Limb (tissue), 2 donors: Measurements from ENCODE around the gene CCDC82.

ENCODE experiments used
- DNase-seq, 2 donors: peaks; one replicate each; pipeline ENCODE4 v3.0.0-alpha.2; 2016; ENCODE audit errors: extremely low spot score in 2 of 2

The CCDC82 gene

DNA sequence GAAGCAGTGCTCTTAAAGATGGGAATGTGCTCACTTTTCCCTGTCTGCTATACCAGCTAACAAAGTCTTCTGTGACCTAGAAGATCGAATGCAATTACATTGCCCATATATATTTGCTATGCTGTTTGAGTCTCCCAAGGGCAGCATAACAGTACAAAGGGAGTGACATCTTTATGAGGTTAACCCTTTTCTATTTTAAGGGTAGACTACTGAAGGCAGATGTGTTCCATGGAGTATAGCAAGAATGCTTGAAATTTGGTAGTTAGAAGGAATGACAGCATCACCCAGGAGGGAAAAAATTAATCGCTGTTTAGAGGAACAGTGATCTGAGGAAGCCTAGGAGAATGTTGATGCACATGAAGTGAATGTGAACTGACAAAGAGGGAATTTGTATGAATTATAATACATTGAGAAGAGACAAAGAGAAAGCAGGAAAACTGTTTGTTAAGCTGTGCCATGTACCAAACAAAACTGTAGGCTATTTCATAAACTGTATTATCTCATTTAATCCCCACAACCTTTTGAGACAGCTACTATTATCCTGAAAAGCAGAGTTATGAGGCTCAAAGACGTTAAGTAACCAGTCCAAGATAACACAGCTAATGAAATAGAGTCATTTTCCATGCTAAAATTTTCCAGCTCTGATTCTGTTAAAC lies 59.7 kb downstream of the CCDC82 start:
- no peak for DNase-seq

GRCh38 chr11:96329419-96329818 lies 60.3 kb downstream of the CCDC82 start:
- DNase-seq: no peak

- no peak for DNase-seq
Measured at GRCh38 chr11:96328395-96329010, 61.2 kb downstream of the CCDC82 start.

DNA sequence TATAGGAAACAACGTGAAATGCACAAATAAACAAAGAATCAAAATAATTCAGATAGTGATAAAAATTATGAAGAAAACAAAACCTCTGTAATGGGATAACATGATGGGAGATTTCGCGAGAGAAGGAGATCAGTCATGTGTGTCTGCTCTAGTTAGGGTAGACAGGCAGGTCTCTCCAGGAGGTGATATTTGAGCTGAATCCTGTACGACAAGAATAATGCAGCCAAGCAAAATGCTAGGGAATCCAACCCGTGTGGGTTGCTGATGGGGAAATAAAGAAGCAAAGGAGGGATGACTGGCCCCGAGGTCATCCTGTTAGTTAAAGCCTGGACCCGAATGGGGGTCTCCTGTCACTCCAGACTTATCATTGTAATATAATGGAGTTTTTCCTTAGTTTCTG lies 62.8 kb downstream of the CCDC82 start:
- no peak for DNase-seq

- DNase-seq: no peak
Measured at GRCh38 chr11:96324912-96325311, 64.8 kb downstream of the CCDC82 start.

DNA sequence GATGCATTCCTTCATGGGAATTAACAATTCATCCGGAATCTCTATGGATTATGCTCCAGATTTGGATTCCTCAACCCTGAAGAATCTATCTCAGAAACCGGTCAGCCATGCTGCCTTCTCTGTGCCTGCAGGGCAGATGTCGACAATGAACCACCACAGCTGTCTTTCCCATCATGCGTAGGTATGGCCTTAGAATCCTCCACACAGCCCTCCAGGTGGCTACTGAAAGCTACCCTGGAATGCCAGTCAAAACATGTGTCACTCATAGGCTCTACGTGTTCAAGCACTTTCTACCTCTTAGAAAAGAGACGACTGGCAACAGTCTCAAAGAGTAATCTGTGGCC lies 66.1 kb downstream of the CCDC82 start:
- no peak for DNase-seq

- DNase-seq: no peak
Measured at GRCh38 chr11:96322775-96323641, 66.7 kb downstream of the CCDC82 start.

DNA sequence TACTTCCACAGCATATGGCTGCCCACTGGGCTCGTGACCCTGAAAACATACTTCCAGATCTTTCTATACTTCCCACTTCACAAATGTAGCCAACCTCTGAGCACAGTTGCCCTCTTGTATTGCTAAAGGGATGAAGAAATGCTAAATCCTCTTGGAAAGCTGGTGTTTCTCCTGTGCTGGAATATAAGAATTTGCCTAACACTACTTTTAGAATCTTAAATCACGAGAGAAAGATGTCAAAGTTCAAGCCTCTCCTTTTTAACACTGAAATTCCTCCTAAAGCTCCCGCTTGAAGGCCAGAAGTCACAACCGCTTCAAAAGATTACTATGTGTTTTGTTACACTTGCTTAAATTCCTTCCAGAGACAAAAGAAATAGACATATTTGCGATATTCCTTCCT lies 68.6 kb downstream of the CCDC82 start:
- DNase-seq: no peak

DNA sequence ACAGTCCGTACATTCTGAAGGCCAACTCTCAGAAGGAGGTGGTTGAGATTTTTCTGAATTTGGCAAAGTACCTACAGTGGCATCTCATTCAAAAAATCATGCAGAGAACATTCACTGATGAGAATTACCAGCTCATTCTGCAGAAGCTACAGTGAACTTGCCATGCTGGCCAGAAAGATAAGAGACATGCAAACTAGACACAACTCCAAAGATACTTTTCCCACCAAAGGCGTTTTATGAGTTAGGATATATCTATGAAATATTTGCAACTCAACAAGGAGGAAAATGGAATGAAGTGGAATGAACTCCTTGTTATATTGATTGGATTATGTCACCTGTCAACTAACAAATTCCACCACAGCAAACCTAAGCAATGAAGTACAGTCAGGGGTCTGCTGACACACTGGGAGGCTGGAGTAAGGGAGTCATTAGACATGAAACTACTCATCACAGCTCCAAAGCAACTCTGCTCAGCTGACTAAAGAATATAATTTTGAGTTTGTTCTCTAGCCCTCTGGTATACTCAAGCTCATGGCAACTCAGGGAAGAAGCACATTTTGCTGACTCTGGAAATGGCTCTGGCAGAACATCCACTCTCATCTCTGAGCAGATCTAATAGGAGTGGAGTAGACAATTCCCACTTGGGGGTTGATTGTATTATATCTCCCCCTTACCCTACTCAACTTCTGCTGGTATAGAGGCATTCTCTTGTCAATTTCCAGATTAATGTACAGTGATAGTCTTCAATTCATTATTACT lies 69.6 kb downstream of the CCDC82 start:
- DNase-seq: no peak

- no peak for DNase-seq
Measured at GRCh38 chr11:96318850-96319249, 70.9 kb downstream of the CCDC82 start.

GRCh38 chr11:96318399-96318798 lies 71.3 kb downstream of the CCDC82 start:
- no peak for DNase-seq

- DNase-seq: no peak
Measured at GRCh38 chr11:96317985-96318384, 71.7 kb downstream of the CCDC82 start.

DNA sequence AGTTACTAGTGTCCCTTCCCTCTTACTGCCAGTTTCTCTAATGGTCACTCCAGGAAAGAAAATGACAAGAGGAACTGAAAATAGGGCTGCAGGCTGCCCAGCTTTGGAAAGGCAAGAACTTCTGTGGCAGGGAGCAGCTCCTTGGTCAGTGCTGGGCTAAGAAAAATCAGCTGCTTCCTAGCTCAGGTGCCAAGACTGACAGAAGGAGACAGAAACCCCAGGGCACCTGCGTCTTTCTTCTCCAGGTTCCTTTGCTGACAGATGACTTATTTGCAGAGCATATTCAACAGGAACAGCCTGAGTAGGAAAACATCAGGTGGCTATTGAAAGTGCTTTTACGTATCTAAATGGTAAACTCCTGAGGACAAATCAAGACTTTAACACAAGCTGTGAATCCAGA lies 72.1 kb downstream of the CCDC82 start:
- DNase-seq: no peak

GRCh38 chr11:96316869-96317268 lies 72.8 kb downstream of the CCDC82 start:
- no peak for DNase-seq

DNA sequence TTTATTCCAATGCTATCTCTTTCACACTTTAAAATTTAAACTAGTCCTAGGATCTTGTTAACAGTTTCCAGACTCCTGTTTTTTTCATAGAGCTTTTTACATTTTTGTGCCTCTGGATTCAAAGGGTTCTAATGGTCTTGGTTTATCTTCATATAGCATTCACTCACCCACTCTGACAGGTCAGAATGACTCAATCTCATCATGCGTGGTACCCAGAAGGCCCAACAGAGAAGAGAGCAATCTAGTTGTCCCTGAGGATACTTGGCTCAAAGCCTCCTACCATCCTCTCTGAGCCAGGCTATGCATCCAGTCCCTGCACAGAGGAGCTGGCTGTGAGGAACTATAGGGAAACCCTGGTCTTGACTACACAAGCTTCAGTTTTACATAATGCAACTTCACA lies 74.2 kb downstream of the CCDC82 start:
- DNase-seq: no peak

- no peak for DNase-seq
Measured at GRCh38 chr11:96314326-96315020, 75.2 kb downstream of the CCDC82 start.

GRCh38 chr11:96313163-96313562 lies 76.5 kb downstream of the CCDC82 start:
- no peak for DNase-seq

GRCh38 chr11:96311120-96311568 lies 78.6 kb downstream of the CCDC82 start:
- DNase-seq: no peak

DNA sequence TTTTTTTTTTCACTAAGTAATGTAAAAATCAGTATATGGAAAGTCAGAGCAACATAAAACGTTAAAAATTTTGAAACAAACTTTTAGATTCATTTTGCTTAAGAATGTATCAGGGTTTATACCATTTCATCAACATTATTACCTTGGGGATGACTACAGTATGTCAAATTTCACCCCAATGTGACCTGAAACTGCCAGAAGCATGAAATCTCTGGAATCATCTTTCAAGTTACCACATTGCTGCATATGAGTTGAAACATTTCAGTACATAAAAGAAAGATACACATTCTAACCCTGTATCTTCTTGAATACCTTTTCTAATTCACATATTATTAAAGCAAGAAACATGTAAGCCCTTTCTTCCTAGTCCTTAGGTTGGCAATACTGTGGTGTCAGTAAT lies 79.5 kb downstream of the CCDC82 start:
- no peak for DNase-seq

DNA sequence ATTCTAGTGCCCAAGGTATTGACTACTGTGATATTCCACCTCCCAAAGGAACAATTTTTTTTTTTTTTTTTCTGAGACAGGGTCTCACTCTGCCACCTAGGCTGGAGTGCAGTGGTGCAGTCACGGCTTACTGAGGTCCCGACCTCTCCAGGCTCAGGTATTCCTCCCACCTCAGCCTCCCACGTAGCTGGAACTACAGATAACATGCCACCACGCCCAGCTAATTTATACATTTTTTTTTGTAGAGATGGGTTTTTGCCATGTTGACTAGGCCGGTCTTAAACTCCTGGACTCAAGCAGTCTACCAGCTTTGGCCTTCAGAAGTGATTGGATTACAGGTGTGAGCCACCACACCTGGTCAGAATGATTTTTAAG lies 80.1 kb downstream of the CCDC82 start:
- DNase-seq: no peak

GRCh38 chr11:96309016-96309642 lies 80.6 kb downstream of the CCDC82 start:
- DNase-seq: no peak
